ENCODE data around the gene MFNG. TPM values are rescaled to one million over a fixed set of nuclear protein-coding genes. Genes with fewer than 3 reads are reported as not detected.
"Not testable (repeated sequence)": the region's sequence is repeated elsewhere in the genome, so short reads cannot be mapped to it uniquely, and the experiment has no call there.

The MFNG gene
- 10 to 100 TPM; 13.5 to 25.9 (median 20.4) TPM for polyA plus RNA-seq (ENCODE audit: insufficient read depth in 1 of 5, insufficient read length in 5 of 5, low replicate concordance in 1 of 5)
- long read RNA-seq, donor 1, transcript MFNG-201 (8 exons, 2,088 nt) = major isoform, 5 of 6 reads
- long read RNA-seq, donor 1, partial matches to known transcripts = 0 of 6 reads
- long read RNA-seq, donor 1, other reads (novel, unspliced or antisense) = 0 of 6 reads
- long read RNA-seq, donor 2, transcript MFNG-201 (8 exons, 2,088 nt) = major isoform, 6 of 6 reads
- long read RNA-seq, donor 2, partial matches to known transcripts = 0 of 6 reads
- long read RNA-seq, donor 2, other reads (novel, unspliced or antisense) = 0 of 6 reads
- long read RNA-seq, donor 3, transcript MFNG-201 (8 exons, 2,088 nt) = major isoform, 7 of 7 reads
- long read RNA-seq, donor 3, partial matches to known transcripts = 0 of 7 reads
- long read RNA-seq, donor 3, other reads (novel, unspliced or antisense) = 0 of 7 reads
- long read RNA-seq, donor 4, partial matches to known transcripts = 0 of 3 reads
- long read RNA-seq, donor 4, other reads (novel, unspliced or antisense) = 0 of 3 reads
- long read RNA-seq, donor 5, partial matches to known transcripts = 0 of 2 reads
- long read RNA-seq, donor 5, other reads (novel, unspliced or antisense) = 0 of 2 reads
- long read RNA-seq, donor 6, partial matches to known transcripts = 0 of 3 reads
- long read RNA-seq, donor 6, other reads (novel, unspliced or antisense) = 0 of 3 reads
- long read RNA-seq, donor 7, transcript MFNG-201 (8 exons, 2,088 nt) = major isoform, 13 of 13 reads
- long read RNA-seq, donor 7, partial matches to known transcripts = 0 of 13 reads
- long read RNA-seq, donor 7, other reads (novel, unspliced or antisense) = 0 of 13 reads
- long read RNA-seq, donor 8, partial matches to known transcripts = 0 of 2 reads
- long read RNA-seq, donor 8, other reads (novel, unspliced or antisense) = 0 of 2 reads

GRCh38 chr22:37486224-37486845, at the start of gene MFNG:
Gene MFNG, minus strand, starts transcription at chr22:37486384. Its CDS starts 207 bp downstream, at chr22:37486177.
- no peak for DNase-seq

- DNase-seq = no peak
Measured at GRCh38 chr22:37535159-37535558, 49.0 kb upstream of the MFNG start.

- DNase-seq = no peak
Measured at GRCh38 chr22:37534445-37534844, 48.3 kb upstream of the MFNG start.

DNA sequence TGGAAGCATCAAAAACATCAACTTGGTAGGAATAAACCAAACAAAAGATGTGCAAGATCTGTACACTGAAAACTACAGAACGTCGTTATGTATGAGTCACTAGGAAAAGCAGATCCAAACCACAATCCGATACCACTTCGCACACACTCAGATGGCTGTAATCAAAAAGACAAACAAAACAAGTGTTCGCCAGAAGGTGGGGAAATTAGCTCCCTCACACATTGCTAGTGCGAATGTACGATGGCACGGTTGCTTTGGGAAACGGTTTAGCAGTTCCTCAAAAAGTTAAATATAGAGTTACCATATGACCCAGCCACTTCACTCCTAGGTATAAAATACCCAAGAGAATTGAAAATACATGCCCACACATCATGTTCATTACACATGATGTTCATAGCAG, 47.8 kb upstream of the MFNG start:
- no peak for DNase-seq

GRCh38 chr22:37529652-37530345, 43.6 kb upstream of the MFNG start:
- no peak for DNase-seq

DNA sequence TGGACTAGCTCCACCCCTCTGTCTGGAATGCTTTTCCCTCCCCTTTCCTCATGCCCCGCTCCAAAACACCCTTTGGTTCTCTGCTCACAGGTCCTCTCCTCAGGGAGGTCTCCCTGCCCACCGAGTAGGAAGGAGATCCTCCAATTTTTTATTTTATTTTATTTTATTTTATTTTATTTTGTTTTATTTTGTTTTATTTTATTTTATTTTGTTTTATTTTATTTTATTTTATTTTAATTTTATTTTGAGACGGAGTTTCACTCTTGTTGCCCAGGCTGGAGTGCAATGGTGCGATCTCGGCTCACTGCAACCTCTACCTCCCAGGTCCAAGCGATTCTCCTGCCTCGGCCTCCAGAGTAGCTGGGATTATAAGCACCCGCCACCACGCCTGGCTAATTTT, 41.8 kb upstream of the MFNG start:
- DNase-seq = not testable (repeated sequence)

GRCh38 chr22:37527081-37527752, 41.0 kb upstream of the MFNG start:
- not testable (repeated sequence) for DNase-seq

- no peak for DNase-seq
Measured at GRCh38 chr22:37526376-37526775, 40.2 kb upstream of the MFNG start.

DNA sequence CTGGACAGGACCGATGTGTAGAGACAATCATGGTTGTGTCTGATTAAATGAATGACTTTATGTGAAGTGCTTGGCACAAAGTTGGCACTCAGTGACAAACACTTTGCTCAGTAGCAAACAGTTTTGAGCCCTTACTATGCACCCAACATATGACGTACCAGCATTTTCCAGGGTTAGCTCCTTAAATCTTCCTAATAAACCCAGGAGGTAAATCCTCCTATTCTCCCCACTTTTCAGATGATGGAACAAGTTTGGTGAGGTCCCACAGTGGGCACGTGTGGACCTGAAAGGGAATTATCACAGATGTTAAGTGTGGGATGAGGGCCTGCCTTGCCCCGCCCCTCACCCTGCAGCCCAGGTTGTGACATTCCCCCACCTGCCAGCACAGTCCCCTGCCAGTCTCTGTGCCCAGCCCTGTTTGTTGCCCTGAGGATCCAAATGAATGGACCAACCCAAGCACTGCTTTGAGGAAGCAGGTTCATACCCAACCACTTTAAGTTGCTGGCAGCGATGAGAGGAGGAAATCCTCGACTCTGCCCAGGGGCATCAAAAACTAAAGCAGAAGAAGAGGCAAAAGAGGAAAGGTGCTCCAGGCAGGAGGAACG, 39.7 kb upstream of the MFNG start:
- DNase-seq = no peak

- DNase-seq = no peak
Measured at GRCh38 chr22:37525073-37525745, 39.0 kb upstream of the MFNG start.

DNA sequence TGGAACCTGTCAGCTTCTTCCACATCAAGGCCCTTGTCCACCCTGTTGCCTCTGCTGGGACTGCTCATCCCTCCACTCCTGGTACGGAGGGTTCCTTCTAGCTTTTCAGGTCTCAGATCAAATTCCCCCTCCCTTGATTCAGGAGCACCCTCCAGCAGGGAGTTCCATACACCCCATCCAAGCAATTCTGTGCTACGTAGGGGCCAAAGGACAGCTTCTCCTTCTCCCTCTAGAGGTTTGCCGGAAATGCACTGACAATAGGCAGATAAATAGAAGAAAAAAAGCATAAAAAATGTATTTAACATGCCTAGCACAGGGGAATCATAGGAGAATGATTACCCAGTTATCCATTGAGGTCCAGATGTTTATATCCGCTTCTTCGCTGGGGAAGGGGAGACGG, 36.3 kb upstream of the MFNG start:
- DNase-seq = no peak

GRCh38 chr22:37521236-37521739, 35.1 kb upstream of the MFNG start:
- DNase-seq = no peak

- no peak for DNase-seq
Measured at GRCh38 chr22:37520776-37521191, 34.6 kb upstream of the MFNG start.

- no peak for DNase-seq
Measured at GRCh38 chr22:37519268-37520195, 33.3 kb upstream of the MFNG start, which contains the start of gene CARD10. Gene CARD10, minus strand, starts transcription at chr22:37519415. Its CDS starts 215 bp downstream, at chr22:37519200.

GRCh38 chr22:37518509-37519267, 32.5 kb upstream of the MFNG start:
- no peak for DNase-seq

DNA sequence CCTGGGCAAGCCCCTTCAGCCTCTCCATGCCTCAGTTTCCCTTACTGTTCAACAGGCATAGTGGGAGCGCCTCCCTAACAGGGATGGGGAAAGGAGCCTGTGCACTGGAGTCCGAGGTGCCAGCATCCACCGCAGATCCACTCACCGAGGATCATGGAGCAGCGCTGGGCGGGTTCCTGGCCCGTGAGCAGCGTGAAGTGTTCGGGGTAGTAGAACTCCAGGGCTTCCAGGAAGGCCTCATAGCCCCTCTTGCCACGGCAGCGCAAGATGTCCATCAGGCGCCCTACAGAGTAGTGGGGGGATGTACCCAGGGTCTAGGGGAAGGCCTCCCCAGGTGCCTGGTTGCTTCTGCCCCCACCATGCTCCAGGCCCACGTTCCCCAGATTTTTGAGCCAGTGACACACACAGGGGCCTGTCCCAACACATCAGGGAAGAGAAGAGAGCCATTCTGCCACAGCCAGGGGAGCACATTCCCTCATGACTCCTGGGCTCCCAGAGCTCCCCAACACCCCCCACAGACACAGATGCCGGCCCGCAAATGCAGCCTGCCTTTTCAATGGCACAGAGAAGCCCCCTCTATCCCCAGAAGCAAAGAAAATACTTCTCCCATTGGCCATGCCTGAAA, 31.8 kb upstream of the MFNG start:
- no peak for DNase-seq

DNA sequence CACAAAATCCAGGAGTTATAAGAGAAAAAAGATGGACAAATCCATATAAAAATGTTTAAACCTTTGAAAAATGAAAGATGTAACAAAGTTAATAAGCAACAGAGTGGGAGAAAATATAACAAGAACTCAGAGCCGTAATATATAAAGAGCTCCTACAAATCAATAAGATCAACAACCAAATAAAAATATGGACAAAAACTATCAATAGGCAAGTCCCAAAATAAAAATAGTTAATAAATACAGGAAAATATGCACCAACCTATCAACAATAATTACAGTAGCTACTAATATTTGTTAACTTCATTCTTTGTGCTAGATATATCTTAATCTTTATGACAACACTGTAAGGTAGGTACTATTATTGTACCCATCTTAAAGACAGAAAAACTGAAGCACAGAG, 30.3 kb upstream of the MFNG start:
- DNase-seq = no peak
